ENCODE measurements around the gene METTL23. TPM values are rescaled to one million over a fixed set of nuclear protein-coding genes. Genes with fewer than 3 reads are reported as not detected.

Gene METTL23
- total RNA-seq, 1 experiment from 2014 or later, result 40.5 TPM

DNA sequence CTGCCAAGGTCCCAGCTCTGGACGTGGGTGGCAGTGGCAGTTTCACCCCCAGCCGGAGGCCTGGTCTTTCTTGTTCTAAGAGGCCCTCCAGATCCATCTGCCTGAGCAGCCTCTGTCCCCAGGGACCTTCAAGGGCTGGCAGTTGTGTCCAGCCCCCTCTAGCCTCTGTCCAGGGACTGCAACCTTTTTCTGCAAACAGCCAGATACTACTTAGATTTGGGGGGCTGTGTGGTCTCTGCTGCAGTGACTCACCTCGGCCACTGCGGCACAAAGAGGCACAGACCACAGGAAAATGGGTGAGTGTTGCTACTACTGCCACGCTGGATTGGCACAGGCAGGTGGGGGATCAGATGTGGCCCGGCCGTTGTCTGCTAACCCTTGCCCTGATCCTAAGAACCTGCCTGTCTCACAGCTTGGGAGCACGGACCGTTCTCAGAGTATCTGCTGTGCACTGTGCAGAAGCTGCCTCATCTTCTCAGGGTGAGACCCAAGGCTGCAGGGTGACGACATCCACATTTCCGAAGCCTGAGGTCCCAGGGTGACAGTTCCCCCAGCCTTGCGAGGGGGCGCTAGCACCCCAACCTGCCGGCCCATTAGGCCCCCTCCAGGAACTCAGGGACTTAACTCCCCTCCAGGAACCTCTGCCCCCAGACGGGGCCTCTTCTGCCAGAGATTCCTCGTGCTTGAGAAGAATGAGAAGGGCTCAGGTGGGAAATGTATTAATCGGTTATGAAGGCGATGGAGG is 43.5 kb upstream of the METTL23 start:
- no peak overlapping the region for H3K27ac ChIP-seq

DNA sequence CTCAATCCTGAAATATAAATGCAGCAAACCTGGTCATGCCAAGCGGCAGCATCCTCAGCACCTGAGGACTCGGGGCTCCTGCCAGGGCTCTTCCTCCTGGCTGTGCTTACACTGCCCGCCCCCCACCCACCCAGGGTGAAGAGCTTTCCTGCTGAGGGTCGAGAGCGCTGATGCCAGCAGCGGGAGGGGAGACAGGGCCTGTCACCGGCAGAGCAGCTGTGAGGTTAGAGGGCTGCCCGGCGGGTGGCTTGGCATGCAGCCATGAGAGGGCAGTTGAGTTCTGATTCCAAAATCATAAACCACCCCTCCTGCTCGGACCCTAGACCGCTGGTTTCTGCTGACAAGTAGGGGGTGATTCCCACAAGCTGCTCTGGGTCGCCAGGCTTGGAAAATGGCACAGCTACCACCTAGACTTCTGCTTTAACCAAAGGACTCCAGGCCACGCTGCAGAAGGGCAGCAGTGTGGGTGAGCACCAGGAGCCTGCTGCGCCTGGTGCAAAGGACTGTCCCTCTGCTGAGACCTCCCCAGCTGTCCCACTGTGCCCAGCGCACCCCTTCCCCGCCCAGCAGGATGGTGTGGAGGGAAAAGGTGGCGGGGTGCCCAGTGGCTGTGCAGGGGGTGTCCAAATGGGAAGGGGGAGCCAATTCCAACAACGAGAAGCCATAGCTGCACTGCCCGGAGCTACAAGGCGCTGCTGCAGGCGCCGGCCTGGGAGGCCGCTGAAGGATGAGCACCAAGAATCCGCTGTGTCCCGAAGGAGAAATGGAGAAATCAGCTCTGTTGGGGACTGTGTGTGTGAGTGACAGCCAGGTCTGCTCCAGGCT is 42.5 kb upstream of the METTL23 start:
- no peak overlapping the region for H3K27ac ChIP-seq
- no peaks in the 10 kb centered on the region for H3K9me3 ChIP-seq (ENCODE audit: insufficient read depth, low read depth)
- no peak overlapping the region for H3K4me3 ChIP-seq
- no peak overlapping the region for H2AFZ ChIP-seq
- intact Hi-C loops (cut with micrococcal nuclease; ENCODE audit: unreplicated experiment), result no loop called here
- no peaks in the 10 kb centered on the region for H3K9me2 ChIP-seq (ENCODE audit: insufficient read depth)
- no peak for DNase-seq
- no peaks in the 10 kb centered on the region for H3K4me1 ChIP-seq (replicated peaks; ENCODE audit: insufficient read depth)
- no peaks in the 10 kb centered on the region for H4K20me1 ChIP-seq (ENCODE audit: insufficient read depth)
- H3K4me2 ChIP-seq, result no peak overlapping the region
- H3K27me3 ChIP-seq (ENCODE audit: insufficient read depth, low read depth), result no peaks in the 10 kb centered on the region
- H3K79me2 ChIP-seq (ENCODE audit: low read depth), result no peaks in the 10 kb centered on the region
- no peak for TF ChIP-seq EZH2 (IDR thresholded peaks at IDR 0.05; ENCODE audit: low read depth)
- no peak for TF ChIP-seq CTCF (conservative IDR thresholded peaks at IDR 0.05)
- ChIA-PET CTCF (interaction anchor here (0.7 kb wide), 1 partner anchor 20 kb away, joined by 3 read pairs; no protein-coding TSS in a partner anchor), POLR2A (ENCODE audit: unreplicated experiment) (no interaction called here)
- H3F3A ChIP-seq (ENCODE audit: insufficient read depth, low read depth), result no peaks in the 10 kb centered on the region
- BruUV-seq (replicated peaks), result no TSS peak
- H3K36me3 ChIP-seq (ENCODE audit: low read depth), result no peaks in the 10 kb centered on the region

More for the DNA sequence above, 43.5 kb upstream of the METTL23 start:
- ChIA-PET POLR2A (ENCODE audit: unreplicated experiment) (no interaction called here), CTCF (interaction anchor here (0.7 to 2.4 kb wide), 2 partner anchors 21 to 161 kb away, joined by 3 to 11 read pairs; no protein-coding TSS in a partner anchor)
- Histone ChIP-seq H4K20me1 (ENCODE audit: insufficient read depth) (no peaks in the 10 kb centered on the region), H3K36me3 (ENCODE audit: low read depth) (no peaks in the 10 kb centered on the region), H3K9me2 (ENCODE audit: insufficient read depth) (no peaks in the 10 kb centered on the region), H3K4me2 (no peak overlapping the region), H3K9me3 (ENCODE audit: insufficient read depth, low read depth) (no peaks in the 10 kb centered on the region), H3K4me1 (replicated peaks; ENCODE audit: insufficient read depth) (no peaks in the 10 kb centered on the region), H3K79me2 (ENCODE audit: low read depth) (no peaks in the 10 kb centered on the region), H3K27me3 (ENCODE audit: insufficient read depth, low read depth) (no peaks in the 10 kb centered on the region), H3F3A (ENCODE audit: insufficient read depth, low read depth) (no peaks in the 10 kb centered on the region), H2AFZ (no peak overlapping the region), H3K4me3 (no peak overlapping the region)
- intact Hi-C loops (cut with micrococcal nuclease; ENCODE audit: unreplicated experiment), result no loop called here
- no TSS peak for BruUV-seq (replicated peaks)
- DNase-seq, result no peak
- no peak for TF ChIP-seq EZH2 (IDR thresholded peaks at IDR 0.05; ENCODE audit: low read depth)
- no peak for TF ChIP-seq CTCF (conservative IDR thresholded peaks at IDR 0.05)

- Histone ChIP-seq H3K4me1 (replicated peaks; ENCODE audit: insufficient read depth) (no peaks in the 10 kb centered on the region), H3K27me3 (ENCODE audit: insufficient read depth, low read depth) (no peaks in the 10 kb centered on the region), H3K9me3 (ENCODE audit: insufficient read depth, low read depth) (no peaks in the 10 kb centered on the region), H3K4me2 (no peak overlapping the region), H3K36me3 (ENCODE audit: low read depth) (no peaks in the 10 kb centered on the region), H4K20me1 (ENCODE audit: insufficient read depth) (no peaks in the 10 kb centered on the region), H3K27ac (no peak overlapping the region), H3F3A (ENCODE audit: insufficient read depth, low read depth) (no peaks in the 10 kb centered on the region), H3K4me3 (no peak overlapping the region), H3K79me2 (ENCODE audit: low read depth) (no peaks in the 10 kb centered on the region), H3K9me2 (ENCODE audit: insufficient read depth) (no peaks in the 10 kb centered on the region), H2AFZ (no peak overlapping the region)
- no peak for TF ChIP-seq CTCF (conservative IDR thresholded peaks at IDR 0.05)
- TF ChIP-seq EZH2 (IDR thresholded peaks at IDR 0.05; ENCODE audit: low read depth), result no peak
- intact Hi-C loops (cut with micrococcal nuclease; ENCODE audit: unreplicated experiment), result no loop called here
- no peak for DNase-seq
- ChIA-PET POLR2A (ENCODE audit: unreplicated experiment) (interaction anchor here (0.5 kb wide), 1 partner anchor 50 kb away, joined by 3 read pairs; no protein-coding TSS in a partner anchor), CTCF (interaction anchor here (0.5 kb wide), 1 partner anchor 319 kb away, joined by 24 read pairs; no protein-coding TSS in a partner anchor)
- BruUV-seq (replicated peaks), result no TSS peak
Observed at GRCh38 chr17:76684756-76685155, 41.9 kb upstream of the METTL23 start.

Data from PC-9 (cell line).